B cell (primary cell): ENCODE results near the gene PPP1R13B. TPM values are rescaled to one million over a fixed set of nuclear protein-coding genes. Genes with fewer than 3 reads are reported as not detected.

ENCODE experiments used
- ATAC-seq: fragments of 200-7000 bp; cut with Tn5 transposase; one replicate; pipeline ENCODE4 v1.10.0; 2021; ENCODE audit warnings: low read depth, mild to moderate bottlenecking, moderate number of reproducible peaks, moderate library complexity
- CTCF ChIA-PET: fragments of 350-600 bp; sonication (Branson Sonifier 250); formaldehyde crosslinking; loops from one replicate; lab custom pipeline; 2021; ENCODE audit warnings: antibody characterized with exemption, inconsistent platforms; lab: Charles Lee
- POLR2A ChIA-PET: fragments of 350-600 bp; sonication (Branson Sonifier 250); formaldehyde crosslinking; loops from one replicate; lab custom pipeline; 2021; ENCODE audit warnings: antibody characterized with exemption; lab: Charles Lee
- DNase-seq: peaks from one replicate; pipeline ENCODE4 v3.0.0; 2013
- H2AFZ ChIP-seq: 2 replicates; pipeline ENCODE4 v1.6.1; 2012; ENCODE audit warnings: mild to moderate bottlenecking, low read depth, low read length; ENCODE audit not compliant: insufficient read depth, poor library complexity, severe bottlenecking
- H3K27ac ChIP-seq, 2 donors: 1 replicate in 1 of 2; 2 replicates in 1 of 2; pipeline ENCODE4 v1.5.1; 2012 to 2013; ENCODE audit warnings: low read length in 2 of 2, mild to moderate bottlenecking in 2 of 2, moderate library complexity in 1 of 2
- H3K27me3 ChIP-seq, 4 experiments: fragments of 200-600 bp in 1 of 4; sonication (generic) in 1 of 4; replicated peaks in 1 of 4; 1 replicate in 2 of 4; 2 replicates in 2 of 4; pipeline versions ENCODE4 v1.6.1 to v1.7.0; 2013 to 2016; ENCODE audit warnings: low read length in 3 of 4, mild to moderate bottlenecking in 2 of 4, mixed read lengths in 1 of 4, moderate library complexity in 1 of 4; ENCODE audit not compliant: insufficient read depth in 4 of 4, control insufficient read depth in 3 of 4; ENCODE audit errors: control extremely low read depth in 1 of 4
- H3K36me3 ChIP-seq, 2 experiments: replicated peaks in 1 of 2; 1 replicate in 1 of 2; 2 replicates in 1 of 2; pipeline versions ENCODE4 v1.6.1 to v1.7.1; 2013; ENCODE audit warnings: low read length in 1 of 2; ENCODE audit not compliant: insufficient read depth in 2 of 2, control insufficient read depth in 1 of 2; ENCODE audit errors: control extremely low read depth in 1 of 2, extremely low read depth in 1 of 2
- H3K4me1 ChIP-seq, 2 donors: fragments of 200-600 bp in 1 of 2; sonication (generic) in 1 of 2; 1 replicate in 1 of 2; 2 replicates in 1 of 2; pipeline versions ENCODE4 v1.5.1 to v1.6.1; 2013 to 2017; ENCODE audit warnings: low read length in 2 of 2; ENCODE audit not compliant: control insufficient read depth in 2 of 2, insufficient read depth in 2 of 2
- H3K4me2 ChIP-seq: replicated peaks from 2 replicates; pipeline ENCODE3; 2012; ENCODE audit warnings: mild to moderate bottlenecking, low read depth, low read length; ENCODE audit not compliant: poor library complexity, severe bottlenecking
- H3K4me3 ChIP-seq, 5 experiments: fragments of 200-600 bp in 1 of 5; sonication (generic) in 1 of 5; 1 replicate in 3 of 5; 2 replicates in 2 of 5; pipeline versions ENCODE4 v1.5.1 to v1.7.0; 2011 to 2016; ENCODE audit warnings: low read length in 4 of 5, mild to moderate bottlenecking in 4 of 5, low read depth in 2 of 5, control low read depth in 1 of 5, moderate library complexity in 1 of 5; ENCODE audit not compliant: insufficient read depth in 1 of 5; ENCODE audit errors: control extremely low read depth in 1 of 5, extremely low read depth in 1 of 5
- H3K79me2 ChIP-seq: fragments of 200-600 bp; sonication (generic); one replicate; pipeline ENCODE4 v1.6.0; 2016; ENCODE audit warnings: low read length; ENCODE audit not compliant: control insufficient read depth, insufficient read depth
- H3K9ac ChIP-seq: fragments of 200-600 bp; sonication (generic); 2 replicates; pipeline ENCODE4 v1.6.1; 2017; ENCODE audit warnings: mild to moderate bottlenecking, low read length, moderate library complexity
- H3K9me3 ChIP-seq, 3 donors: one replicate each; pipeline versions ENCODE4 v1.6.1 to v1.7.1; 2013; ENCODE audit warnings: low read length in 2 of 3; ENCODE audit not compliant: control insufficient read depth in 2 of 3, insufficient read depth in 1 of 3; ENCODE audit errors: control extremely low read depth in 1 of 3
- H4K20me1 ChIP-seq: 2 replicates; pipeline ENCODE4 v1.6.0; 2012; ENCODE audit warnings: mild to moderate bottlenecking, low read length; ENCODE audit not compliant: insufficient read depth, control insufficient read depth, poor library complexity, severe bottlenecking
- H3K27ac Mint-ChIP-seq: one replicate; pipeline ENCODE4 v1.8.0; 2021; ENCODE audit warnings: mixed read lengths
- H3K27me3 Mint-ChIP-seq: one replicate; pipeline ENCODE4 v1.8.0; 2021; ENCODE audit warnings: mixed read lengths
- H3K4me1 Mint-ChIP-seq: one replicate; pipeline ENCODE4 v1.8.0; 2021; ENCODE audit warnings: mixed read lengths
- H3K4me3 Mint-ChIP-seq: one replicate; pipeline ENCODE4 v1.8.0; 2021; ENCODE audit warnings: mixed read lengths
- H3K9me3 Mint-ChIP-seq: one replicate; pipeline ENCODE4 v1.8.0; 2022; ENCODE audit warnings: mixed read lengths; ENCODE audit not compliant: insufficient read depth
- EZH2 ChIP-seq: IDR thresholded peaks from 2 replicates; pipeline ENCODE4 v1.6.1; 2012; ENCODE audit warnings: borderline replicate concordance, low read depth, mild to moderate bottlenecking, moderate library complexity, low read length; ENCODE audit not compliant: insufficient read depth, poor library complexity, severe bottlenecking
- WGBS: methylation state at CpG from one replicate; pipeline ENCODE4 v1.1.5; 2013; ENCODE audit warnings: missing lambda C conversion rate; ENCODE audit not compliant: insufficient coverage; 5-methylcytosine and 5-hydroxymethylcytosine counted together
- intact Hi-C: fragments of 100-400 bp; cut with micrococcal nuclease; formaldehyde crosslinking; loops from one replicate; pipeline ENCODE4 v1.10.0; 2022
- polyA plus RNA-seq: library from polyadenylated mRNA; depleted of rRNA; stranded (reverse); fragments of >200 nt; gene quantifications from 2 replicates; pipeline ENCODE4 v1.2.3, GENCODE V29; 2012
- total RNA-seq, 2 donors: library from RNA; stranded (reverse); fragments of 120-200 nt in 1 of 2; gene quantifications; 1 replicate in 1 of 2; 2 replicates in 1 of 2; pipeline versions ENCODE4 v1.2.3 to v1.2.4, GENCODE V29; 2013 to 2022
- TF ChIP-seq, protein P1 (sequence below): fragments of 200-600 bp; IDR thresholded peaks from one replicate; pipeline ENCODE4 v1.8.0; 2022; ENCODE audit warnings: antibody characterized with exemption, mild to moderate bottlenecking

Gene PPP1R13B
- total and polyA plus RNA-seq, 2 donors (not counting 1 experiment from before 2014, with no cell fraction given): 10.1 to 27.7 TPM

GRCh38 chr14:103733651-103734050 is 113.7 kb downstream of the PPP1R13B start:
- POLR2A ChIA-PET: no interaction called here
- intact Hi-C loops: no loop called here
- no peak overlapping the region for H3K27ac Mint-ChIP-seq
- no peaks in the 10 kb centered on the region for H3K9me3 Mint-ChIP-seq
- H3K27ac ChIP-seq: no peak overlapping the region
- H3K9ac ChIP-seq: no peak overlapping the region
- DNase-seq (no peak), ATAC-seq (no peak)
- no peaks in the 10 kb centered on the region for H3K4me1 ChIP-seq
- H2AFZ ChIP-seq: no peak overlapping the region
- H3K9me3 ChIP-seq: no peaks in the 10 kb centered on the region
- H3K27me3 Mint-ChIP-seq: no peaks in the 10 kb centered on the region
- H3K4me1 Mint-ChIP-seq: no peaks in the 10 kb centered on the region
- H3K36me3 ChIP-seq: peaks cover 0 to 13% of the 10 kb centered on the region in 2 experiments
- H3K4me2 ChIP-seq: no peak overlapping the region
- no peak for TF ChIP-seq EZH2
- TF ChIP-seq, protein P1, sequence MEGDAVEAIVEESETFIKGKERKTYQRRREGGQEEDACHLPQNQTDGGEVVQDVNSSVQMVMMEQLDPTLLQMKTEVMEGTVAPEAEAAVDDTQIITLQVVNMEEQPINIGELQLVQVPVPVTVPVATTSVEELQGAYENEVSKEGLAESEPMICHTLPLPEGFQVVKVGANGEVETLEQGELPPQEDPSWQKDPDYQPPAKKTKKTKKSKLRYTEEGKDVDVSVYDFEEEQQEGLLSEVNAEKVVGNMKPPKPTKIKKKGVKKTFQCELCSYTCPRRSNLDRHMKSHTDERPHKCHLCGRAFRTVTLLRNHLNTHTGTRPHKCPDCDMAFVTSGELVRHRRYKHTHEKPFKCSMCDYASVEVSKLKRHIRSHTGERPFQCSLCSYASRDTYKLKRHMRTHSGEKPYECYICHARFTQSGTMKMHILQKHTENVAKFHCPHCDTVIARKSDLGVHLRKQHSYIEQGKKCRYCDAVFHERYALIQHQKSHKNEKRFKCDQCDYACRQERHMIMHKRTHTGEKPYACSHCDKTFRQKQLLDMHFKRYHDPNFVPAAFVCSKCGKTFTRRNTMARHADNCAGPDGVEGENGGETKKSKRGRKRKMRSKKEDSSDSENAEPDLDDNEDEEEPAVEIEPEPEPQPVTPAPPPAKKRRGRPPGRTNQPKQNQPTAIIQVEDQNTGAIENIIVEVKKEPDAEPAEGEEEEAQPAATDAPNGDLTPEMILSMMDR: no peak
- H3K4me3 ChIP-seq: no peak overlapping the region
- no peaks in the 10 kb centered on the region for H4K20me1 ChIP-seq
- no peak overlapping the region for H3K4me3 Mint-ChIP-seq
- CTCF ChIA-PET: no interaction called here
- H3K27me3 ChIP-seq: no peaks in the 10 kb centered on the region
- no peaks in the 10 kb centered on the region for H3K79me2 ChIP-seq
- WGBS: 98% methylated on average over 12 of the region's 14 CpGs

GRCh38 chr14:103732868-103733620 is 114.3 kb downstream of the PPP1R13B start:
- no peak overlapping the region for H3K4me3 ChIP-seq
- no peaks in the 10 kb centered on the region for H3K9me3 ChIP-seq
- 90% methylated on average over 3 of the region's 9 CpGs for WGBS
- no peak for DNase-seq
- CTCF ChIA-PET: interaction anchor here (0.9 kb wide), 1 partner anchor 53 kb away, joined by 3 read pairs; no protein-coding TSS in a partner anchor
- no peak overlapping the region for H3K27ac ChIP-seq
- H3K36me3 ChIP-seq: peaks cover 0 to 13% of the 10 kb centered on the region in 2 experiments
- Mint-ChIP-seq H3K4me3 (no peak overlapping the region), H3K27ac (no peak overlapping the region), H3K4me1 (no peaks in the 10 kb centered on the region), H3K9me3 (no peaks in the 10 kb centered on the region), H3K27me3 (no peaks in the 10 kb centered on the region)
- intact Hi-C loops: no loop called here
- POLR2A ChIA-PET: no interaction called here
- H3K4me2 ChIP-seq: no peak overlapping the region
- H4K20me1 ChIP-seq: no peaks in the 10 kb centered on the region
- H3K9ac ChIP-seq: no peak overlapping the region
- H3K27me3 ChIP-seq: no peaks in the 10 kb centered on the region
- no peaks in the 10 kb centered on the region for H3K4me1 ChIP-seq
- no peak overlapping the region for H2AFZ ChIP-seq
- H3K79me2 ChIP-seq: no peaks in the 10 kb centered on the region
- TF ChIP-seq, protein P1: no peak
- TF ChIP-seq EZH2: no peak
- ATAC-seq: no peak
